NOMO-1 (cell line): ENCODE data around the gene ZFP64.
"Not testable (repeated sequence)": the region's sequence is repeated elsewhere in the genome, so short reads cannot be mapped to it uniquely, and the experiment has no call there.

ENCODE experiments used
- DNase-seq, 2 experiments: peaks; one replicate each; lab custom pipeline; 2025; ENCODE audit not compliant: unreplicated experiment in 2 of 2; lab: John Stamatoyannopoulos, UW

ZFP64 gene

DNA sequence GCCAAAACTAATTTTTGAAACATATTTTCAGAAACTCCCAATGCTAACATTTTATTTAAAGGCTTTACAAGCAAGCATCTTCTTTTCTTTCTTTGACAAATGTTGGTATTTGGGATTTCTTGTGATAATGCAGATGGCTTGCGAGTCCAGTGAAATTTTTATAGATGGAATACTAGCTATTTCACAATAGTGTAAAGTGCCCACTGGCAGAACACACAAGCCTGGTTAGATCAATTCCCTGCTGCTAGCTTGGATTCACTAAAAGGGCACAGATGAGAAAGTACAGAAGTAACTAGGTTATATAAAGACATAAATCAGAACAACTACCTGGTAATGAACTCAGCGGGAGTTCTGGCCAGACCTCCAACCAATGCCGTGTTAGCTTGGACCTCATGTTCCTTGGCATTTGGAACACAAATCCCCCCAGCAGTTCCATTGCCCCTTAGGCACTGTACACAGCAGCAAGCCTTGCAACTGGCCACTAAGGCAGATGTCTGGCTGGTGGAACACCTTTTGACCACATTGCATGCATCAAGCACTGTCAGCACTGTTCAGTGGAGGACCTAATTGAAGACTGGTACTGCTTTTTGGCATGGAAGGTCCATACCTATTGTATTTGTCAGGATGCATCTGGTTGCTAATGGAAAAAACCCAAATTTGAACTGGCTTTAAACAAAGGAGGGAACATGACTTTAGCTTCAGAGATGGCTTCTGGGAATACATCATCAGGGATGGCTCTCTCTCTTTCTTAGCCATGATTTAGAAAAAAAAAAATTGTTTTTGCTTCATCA is 15.6 kb upstream of the ZFP64 start:
- no peak for DNase-seq

- DNase-seq, result no peak
Measured at GRCh38 chr20:52204136-52204535, 12.6 kb upstream of the ZFP64 start.

- no peak for DNase-seq
Measured at GRCh38 chr20:52201395-52201794, 9.8 kb upstream of the ZFP64 start.

- DNase-seq, result no peak
Measured at GRCh38 chr20:52200870-52201269, 9.3 kb upstream of the ZFP64 start.

DNA sequence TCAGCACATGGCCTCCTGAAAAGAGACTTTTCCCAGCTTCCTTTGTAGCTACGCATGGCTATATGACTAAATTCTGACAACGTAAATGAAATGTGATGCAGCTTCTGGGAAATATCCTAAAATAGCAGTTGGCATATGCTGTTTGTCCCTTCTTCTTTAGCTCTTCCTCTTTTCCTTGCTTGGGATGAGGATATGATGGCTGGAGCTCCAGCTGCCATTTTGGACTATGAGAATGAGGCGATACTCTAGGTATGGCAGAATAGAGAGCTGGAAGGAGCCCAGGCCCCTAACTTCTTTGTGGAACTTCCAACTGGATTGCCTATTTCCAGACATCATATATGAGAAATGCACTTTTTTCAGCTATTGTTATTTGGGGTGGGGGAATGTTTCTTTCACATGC is 5.3 kb upstream of the ZFP64 start:
- no peak for DNase-seq

DNA sequence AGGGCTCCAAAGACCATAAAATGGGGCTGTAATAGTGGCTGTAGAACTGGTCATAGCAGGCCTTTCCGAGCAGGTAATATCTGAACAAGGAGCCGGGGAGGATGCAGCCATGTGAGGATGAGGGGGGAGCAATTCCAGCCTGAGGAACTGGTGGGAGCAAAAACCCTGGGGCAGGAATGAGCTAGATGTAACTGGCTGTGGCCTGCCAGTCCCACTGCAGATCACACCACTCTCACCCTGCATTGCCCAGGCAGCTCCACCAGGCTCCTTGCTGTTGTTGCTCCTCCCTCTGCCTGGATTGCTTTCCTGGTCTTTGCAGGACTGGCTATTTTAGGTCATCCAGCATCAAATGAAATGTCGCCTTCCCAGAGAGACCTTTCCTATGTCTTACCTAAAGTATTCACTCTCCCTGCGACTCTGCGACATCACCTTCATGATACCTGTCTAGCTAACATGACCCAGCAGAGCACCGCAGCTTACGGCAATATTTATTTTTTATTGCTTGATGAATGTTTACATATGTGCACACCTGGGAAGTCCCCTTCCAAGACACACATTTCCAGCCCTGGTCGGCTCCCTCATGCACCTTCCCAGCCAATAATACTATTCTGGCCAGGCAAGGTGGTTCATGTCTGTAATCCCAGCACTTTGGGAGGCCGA is 2.4 kb upstream of the ZFP64 start:
- no peak for DNase-seq

DNA sequence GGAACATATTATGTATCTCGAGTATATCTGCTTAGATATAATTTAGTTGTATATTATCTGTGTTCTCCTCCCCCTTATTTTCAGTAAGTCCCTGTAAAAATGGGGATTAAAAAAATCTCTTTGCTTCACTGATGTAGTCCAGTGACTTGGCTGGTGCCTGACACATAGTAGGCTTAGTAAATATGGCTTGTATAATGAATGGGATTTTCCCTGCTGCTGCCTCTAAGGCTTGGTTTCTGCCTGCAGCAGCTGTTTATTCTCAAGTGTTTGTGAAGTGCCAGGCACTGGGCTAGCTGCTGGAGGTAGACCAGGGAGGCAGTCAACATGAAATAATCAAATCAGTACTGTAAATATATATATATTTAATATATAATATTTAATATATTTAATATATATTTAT is 1.6 kb upstream of the ZFP64 start:
- DNase-seq, result no peak

DNA sequence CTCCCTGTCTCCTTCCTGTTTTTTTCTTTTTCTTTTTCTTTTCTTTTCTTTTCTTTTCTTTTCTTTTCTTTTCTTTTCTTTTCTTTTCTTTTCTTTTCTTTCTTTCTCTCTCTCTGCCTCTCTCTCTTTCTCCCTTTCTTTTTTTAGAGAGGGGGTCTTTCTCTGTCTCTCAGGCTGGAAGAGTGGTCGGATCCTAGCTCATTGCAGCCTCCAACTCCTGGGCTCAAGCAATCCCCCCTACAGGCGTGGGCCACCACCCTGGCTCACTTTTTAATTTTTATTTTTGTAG is 1.1 kb upstream of the ZFP64 start:
- DNase-seq, result not testable (repeated sequence)

- DNase-seq, result peak; percentile 36 to 57
Measured at GRCh38 chr20:52191916-52192718, 538 bp upstream of the ZFP64 start.

GRCh38 chr20:52190437-52191131 is 995 bp downstream of the ZFP64 start:
- peak; percentile 36 for DNase-seq

- no peak for DNase-seq
Measured at GRCh38 chr20:52181766-52182165, 9.8 kb downstream of the ZFP64 start.

DNA sequence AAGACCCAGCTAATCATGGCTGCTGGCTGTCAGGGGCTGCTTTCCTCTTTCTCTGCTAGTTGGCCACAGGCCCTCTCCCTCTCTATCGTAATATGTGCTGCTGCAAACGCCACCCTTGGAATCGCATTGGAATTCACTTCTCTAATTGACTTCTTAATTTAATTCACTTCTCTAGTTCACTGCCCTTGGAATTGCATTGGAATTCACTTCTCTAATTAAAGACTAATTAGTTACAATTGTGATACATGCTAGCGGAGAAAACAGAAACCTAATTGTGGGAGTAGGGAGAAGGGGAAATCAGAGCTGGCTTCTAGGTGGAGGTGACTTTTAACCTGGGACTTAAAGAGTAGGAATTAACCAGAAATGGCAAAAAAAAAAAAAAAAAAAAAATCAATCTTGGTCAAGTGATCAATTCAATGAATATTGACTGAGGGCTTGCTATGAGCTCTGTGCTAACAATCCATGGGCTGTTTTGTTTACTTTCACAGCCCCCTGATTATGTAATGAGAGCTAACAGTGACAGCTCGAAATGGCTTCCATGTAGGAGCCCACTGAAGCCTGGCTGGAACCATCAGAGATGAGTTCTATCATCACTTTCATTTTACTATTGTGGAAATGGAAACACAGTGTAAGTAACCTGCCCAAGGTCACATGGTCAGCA is 11.3 kb downstream of the ZFP64 start:
- no peak for DNase-seq

DNA sequence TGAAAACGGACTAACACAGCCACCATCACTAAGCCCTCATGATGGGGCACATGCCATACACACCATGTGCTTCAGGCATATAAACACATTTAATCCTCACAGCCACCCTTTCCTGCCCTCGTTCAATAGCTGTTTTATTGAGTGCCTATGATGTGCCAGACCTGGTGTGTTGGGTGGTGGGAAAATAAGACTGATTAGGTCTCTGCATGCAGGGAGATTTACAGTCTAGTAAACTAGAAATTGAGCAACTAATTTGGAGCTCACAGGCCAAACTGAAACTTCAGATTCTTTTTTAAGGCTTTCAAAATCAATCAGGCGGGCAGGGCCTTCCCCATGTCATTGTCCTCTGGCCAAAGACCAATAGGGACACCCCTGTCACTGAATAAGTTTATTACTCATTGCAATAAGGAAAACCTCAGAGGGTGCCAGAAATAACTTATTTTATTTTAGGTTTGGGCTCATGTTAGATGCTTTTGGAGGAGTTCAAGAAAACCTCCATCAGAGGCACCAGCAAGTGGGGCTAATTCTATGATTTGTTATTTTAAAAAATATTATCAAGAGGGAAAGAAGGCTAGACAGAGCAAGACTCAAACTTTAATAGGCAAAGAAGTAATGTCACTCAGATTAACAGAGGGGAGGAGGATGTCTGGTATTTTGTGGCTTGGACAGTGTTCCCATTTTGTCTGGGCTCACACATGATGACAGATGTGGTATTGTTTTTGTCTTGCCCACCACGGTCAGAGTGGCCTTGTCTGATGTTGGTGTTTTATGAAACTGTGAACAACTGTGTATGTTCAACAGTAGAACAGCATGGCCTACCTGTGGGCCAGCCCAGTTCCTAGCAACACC is 12.0 kb downstream of the ZFP64 start:
- DNase-seq, result peak; percentile 49 to 73

- DNase-seq, result no peak
Measured at GRCh38 chr20:52178691-52179090, 12.9 kb downstream of the ZFP64 start.

DNA sequence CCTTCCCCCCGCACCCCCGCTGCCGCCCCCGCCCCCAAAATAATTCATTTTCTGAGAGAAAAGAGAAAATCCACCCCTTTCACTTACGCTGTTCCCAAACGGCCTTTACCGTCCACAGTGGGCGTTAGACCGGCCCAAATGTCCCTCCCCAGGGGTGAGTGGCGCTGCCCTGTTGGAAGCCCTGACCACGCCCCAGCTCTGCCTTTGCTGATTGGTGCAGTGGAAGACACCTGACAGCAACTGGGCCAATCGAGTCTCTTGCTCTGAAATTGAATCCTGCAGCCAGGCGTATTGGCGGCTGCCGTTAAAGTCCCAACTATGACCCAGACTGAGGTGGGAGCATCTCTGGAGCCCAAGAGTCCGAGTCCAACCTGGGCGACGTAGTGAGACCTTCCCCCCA is 15.7 kb downstream of the ZFP64 start:
- DNase-seq, result no peak

DNA sequence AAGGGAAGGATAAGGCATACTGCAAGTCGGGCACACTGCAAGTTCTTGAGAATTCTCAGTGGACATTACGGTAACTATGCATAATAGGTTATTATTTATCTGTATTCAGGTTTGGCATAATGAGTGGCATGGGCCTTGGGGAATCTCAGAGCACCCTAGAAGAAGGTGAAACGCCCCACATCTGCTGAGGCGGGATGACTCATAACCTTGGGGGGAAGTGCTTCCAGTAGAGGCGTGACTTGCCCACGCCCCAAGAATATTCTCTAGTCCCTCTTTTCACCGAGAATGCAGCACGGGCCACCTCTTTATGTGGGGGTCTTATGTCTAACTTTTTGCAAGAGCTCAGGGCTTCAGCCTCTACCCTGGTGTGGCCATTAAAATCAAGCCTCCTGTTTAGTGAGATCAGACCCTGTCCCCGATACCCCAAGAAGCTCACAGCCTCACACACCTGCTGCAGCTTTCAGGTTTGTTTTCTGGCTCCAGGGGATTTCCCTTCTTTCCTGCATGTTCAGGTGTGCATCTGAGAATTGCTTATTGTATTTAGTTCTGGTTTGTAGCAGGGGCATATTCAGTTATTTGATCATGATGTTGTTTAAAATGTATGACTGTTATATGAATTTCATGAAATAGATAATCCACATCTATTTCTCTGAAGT is 19.1 kb downstream of the ZFP64 start:
- no peak for DNase-seq

- DNase-seq, result no peak
Measured at GRCh38 chr20:52171025-52171424, 20.6 kb downstream of the ZFP64 start.

DNA sequence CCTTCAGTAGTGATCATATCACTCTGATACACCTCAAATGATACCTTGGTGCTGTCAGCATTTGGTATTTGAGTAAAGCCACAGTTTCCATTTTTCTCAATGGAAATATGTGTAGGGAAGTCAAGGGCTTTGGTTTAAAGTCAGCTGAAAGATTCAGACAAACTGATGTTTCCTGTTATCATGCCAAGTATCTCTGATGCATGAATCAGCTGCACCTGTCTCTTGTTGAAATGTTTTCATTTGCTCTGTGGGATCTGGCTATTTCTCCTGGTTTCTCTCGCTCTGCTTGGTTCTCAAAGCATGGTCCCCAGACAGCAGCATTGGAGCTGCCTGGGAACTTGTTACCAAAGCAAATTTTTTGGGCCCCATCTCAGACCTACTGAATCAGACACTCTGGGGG is 23.5 kb downstream of the ZFP64 start:
- no peak for DNase-seq

GRCh38 chr20:52167232-52167840 is 24.2 kb downstream of the ZFP64 start:
- no peak for DNase-seq
